HL-60 (cell line): ENCODE data around the gene TBX10.

Experiments
- DNase-seq, 2 experiments: peaks; one replicate each; pipeline ENCODE4 v3.0.0-alpha.2; 2010 to 2020; ENCODE audit warnings: low read depth in 1 of 2, low spot score in 1 of 2
- H3K27ac ChIP-seq: fragments of 250-450 bp; sonication (Bioruptor Pico); replicated peaks from 2 replicates; pipeline ENCODE4 v1.5.1; 2020; ENCODE audit warnings: mild to moderate bottlenecking, moderate library complexity
- H3K27me3 ChIP-seq: fragments of 250-450 bp; sonication (Bioruptor Pico); 2 replicates; pipeline ENCODE4 v1.5.1; 2021; ENCODE audit warnings: mild to moderate bottlenecking, moderate library complexity; ENCODE audit not compliant: insufficient read depth, poor library complexity, severe bottlenecking
- H3K4me3 ChIP-seq: replicated peaks from 2 replicates; pipeline ENCODE4 v1.5.1; 2011; ENCODE audit warnings: mild to moderate bottlenecking, control low read depth, low read length; ENCODE audit not compliant: insufficient read depth
- GABPA ChIP-seq: IDR thresholded peaks from 2 replicates; pipeline ENCODE4 v1.6.1; 2012; ENCODE audit warnings: low read depth
- POLR2AphosphoS5 ChIP-seq: IDR thresholded peaks from 2 replicates; pipeline ENCODE4 v1.6.1; 2012; ENCODE audit warnings: low read depth
- SPI1 ChIP-seq: IDR thresholded peaks from 2 replicates; pipeline ENCODE4 v1.6.1; 2012; ENCODE audit warnings: low read depth, mild to moderate bottlenecking, borderline replicate concordance
- TF ChIP-seq, protein P1 (sequence below): IDR thresholded peaks from 2 replicates; pipeline ENCODE4 v1.6.1; 2012; ENCODE audit warnings: low read depth; ENCODE audit not compliant: insufficient replicate concordance
- TF ChIP-seq, protein P2 (sequence below): IDR thresholded peaks from one replicate; pipeline ENCODE4 v1.5.1; 2011; ENCODE audit warnings: low read length, control low read depth, inconsistent platforms; ENCODE audit not compliant: insufficient read depth

The TBX10 gene

GRCh38 chr11:67628710-67629385, 10.7 kb downstream of the TBX10 start:
- Histone ChIP-seq H3K4me3 (no peak overlapping the region; the same call in 1 of the 2 replicates), H3K27ac (no peak overlapping the region), H3K27me3 (no peaks in the 10 kb centered on the region)
- DNase-seq: no peak
- TF ChIP-seq POLR2AphosphoS5: no peak
- TF ChIP-seq, protein P1, sequence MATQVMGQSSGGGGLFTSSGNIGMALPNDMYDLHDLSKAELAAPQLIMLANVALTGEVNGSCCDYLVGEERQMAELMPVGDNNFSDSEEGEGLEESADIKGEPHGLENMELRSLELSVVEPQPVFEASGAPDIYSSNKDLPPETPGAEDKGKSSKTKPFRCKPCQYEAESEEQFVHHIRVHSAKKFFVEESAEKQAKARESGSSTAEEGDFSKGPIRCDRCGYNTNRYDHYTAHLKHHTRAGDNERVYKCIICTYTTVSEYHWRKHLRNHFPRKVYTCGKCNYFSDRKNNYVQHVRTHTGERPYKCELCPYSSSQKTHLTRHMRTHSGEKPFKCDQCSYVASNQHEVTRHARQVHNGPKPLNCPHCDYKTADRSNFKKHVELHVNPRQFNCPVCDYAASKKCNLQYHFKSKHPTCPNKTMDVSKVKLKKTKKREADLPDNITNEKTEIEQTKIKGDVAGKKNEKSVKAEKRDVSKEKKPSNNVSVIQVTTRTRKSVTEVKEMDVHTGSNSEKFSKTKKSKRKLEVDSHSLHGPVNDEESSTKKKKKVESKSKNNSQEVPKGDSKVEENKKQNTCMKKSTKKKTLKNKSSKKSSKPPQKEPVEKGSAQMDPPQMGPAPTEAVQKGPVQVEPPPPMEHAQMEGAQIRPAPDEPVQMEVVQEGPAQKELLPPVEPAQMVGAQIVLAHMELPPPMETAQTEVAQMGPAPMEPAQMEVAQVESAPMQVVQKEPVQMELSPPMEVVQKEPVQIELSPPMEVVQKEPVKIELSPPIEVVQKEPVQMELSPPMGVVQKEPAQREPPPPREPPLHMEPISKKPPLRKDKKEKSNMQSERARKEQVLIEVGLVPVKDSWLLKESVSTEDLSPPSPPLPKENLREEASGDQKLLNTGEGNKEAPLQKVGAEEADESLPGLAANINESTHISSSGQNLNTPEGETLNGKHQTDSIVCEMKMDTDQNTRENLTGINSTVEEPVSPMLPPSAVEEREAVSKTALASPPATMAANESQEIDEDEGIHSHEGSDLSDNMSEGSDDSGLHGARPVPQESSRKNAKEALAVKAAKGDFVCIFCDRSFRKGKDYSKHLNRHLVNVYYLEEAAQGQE: no peak
- no peak for TF ChIP-seq GABPA
- no peak for TF ChIP-seq SPI1

DNA sequence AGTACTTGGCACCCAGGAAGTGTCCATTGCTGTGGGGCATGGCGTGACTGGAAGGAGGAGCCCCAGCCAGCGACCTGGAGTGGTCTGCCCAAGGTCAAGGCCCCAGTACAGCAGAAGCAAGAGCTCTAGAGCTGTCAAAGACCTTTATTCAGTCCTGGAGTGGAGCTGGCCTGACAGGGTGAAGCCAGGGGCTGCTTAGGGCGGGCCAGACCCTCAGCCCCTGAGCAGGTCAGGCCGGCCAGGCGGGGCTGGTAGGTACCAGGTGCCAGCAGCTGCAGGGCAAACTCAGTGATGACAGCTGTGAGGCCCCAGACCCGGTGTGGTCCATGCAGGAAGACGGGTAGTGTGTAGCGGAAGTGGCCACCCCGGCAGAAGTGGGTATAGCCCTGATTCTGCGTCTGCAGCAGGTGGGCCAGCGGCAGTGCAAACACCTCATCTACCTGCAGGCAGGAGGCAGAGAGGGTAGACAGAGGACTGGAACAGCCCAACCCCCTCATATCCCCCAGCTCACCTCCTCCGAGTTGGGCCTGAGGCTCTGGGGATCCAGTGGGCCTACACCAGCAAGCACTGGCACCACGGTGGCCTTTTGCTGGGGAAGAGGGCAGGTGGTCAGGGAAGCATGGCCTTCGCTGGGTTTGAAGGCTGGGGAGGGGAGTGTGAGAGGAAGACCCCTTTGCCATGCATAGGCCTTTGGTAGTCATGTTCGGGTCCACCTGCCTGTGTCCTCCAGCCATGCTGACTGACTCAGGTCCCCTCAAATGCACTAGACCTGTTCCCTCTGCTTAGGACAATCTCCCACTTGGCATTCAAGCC, 11.5 kb downstream of the TBX10 start:
- Histone ChIP-seq H3K27ac (no peak overlapping the region), H3K4me3 (no peak overlapping the region), H3K27me3 (no peaks in the 10 kb centered on the region)
- TF ChIP-seq, protein P2, sequence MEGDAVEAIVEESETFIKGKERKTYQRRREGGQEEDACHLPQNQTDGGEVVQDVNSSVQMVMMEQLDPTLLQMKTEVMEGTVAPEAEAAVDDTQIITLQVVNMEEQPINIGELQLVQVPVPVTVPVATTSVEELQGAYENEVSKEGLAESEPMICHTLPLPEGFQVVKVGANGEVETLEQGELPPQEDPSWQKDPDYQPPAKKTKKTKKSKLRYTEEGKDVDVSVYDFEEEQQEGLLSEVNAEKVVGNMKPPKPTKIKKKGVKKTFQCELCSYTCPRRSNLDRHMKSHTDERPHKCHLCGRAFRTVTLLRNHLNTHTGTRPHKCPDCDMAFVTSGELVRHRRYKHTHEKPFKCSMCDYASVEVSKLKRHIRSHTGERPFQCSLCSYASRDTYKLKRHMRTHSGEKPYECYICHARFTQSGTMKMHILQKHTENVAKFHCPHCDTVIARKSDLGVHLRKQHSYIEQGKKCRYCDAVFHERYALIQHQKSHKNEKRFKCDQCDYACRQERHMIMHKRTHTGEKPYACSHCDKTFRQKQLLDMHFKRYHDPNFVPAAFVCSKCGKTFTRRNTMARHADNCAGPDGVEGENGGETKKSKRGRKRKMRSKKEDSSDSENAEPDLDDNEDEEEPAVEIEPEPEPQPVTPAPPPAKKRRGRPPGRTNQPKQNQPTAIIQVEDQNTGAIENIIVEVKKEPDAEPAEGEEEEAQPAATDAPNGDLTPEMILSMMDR: no peak
- TF ChIP-seq, protein P1: no peak
- no peak for TF ChIP-seq POLR2AphosphoS5
- TF ChIP-seq SPI1: no peak
- no peak for TF ChIP-seq GABPA
- no peak for DNase-seq

DNA sequence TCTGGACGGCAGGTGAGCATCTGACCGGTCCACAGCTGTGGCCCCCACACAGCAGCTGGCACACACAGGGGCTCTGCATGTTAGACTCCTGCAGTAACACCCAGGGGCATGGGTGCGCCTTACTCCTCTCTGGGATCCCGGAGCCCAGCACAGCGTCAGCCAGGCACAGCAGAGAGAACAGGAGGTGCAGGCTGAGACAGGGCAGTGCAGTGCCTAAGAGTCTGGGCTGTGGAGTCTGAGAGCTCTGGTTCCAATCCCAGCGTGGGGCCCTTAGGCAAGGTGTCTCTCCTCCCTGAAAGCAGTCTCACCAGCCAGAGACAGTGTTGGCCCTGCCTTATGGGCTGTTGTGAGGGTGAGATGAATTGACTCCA, 12.1 kb downstream of the TBX10 start:
- no peak for TF ChIP-seq GABPA
- TF ChIP-seq, protein P1: no peak
- no peak for TF ChIP-seq SPI1
- TF ChIP-seq POLR2AphosphoS5: no peak
- TF ChIP-seq, protein P2: no peak
- Histone ChIP-seq H3K27ac (no peak overlapping the region), H3K27me3 (no peaks in the 10 kb centered on the region), H3K4me3 (no peak overlapping the region)
- no peak for DNase-seq
